Left ventricle myocardium inferior (tissue), 1 donor: Measurements from ENCODE around the gene TAF11L9. TPM values are rescaled to one million over a fixed set of nuclear protein-coding genes. Genes with fewer than 3 reads are reported as not detected.
"Not testable (repeated sequence)": the region's sequence is repeated elsewhere in the genome, so short reads cannot be mapped to it uniquely, and the experiment has no call there.

Source experiments
- DNase-seq: peaks from one replicate; pipeline ENCODE4 v3.0.0-alpha.2; 2020
- H3K27ac ChIP-seq: fragments of 200-600 bp; replicated peaks from 2 replicates; pipeline ENCODE4 v1.8.0; 2021
- H3K27me3 ChIP-seq: fragments of 200-600 bp; 2 replicates; pipeline ENCODE4 v1.8.0; 2021; ENCODE audit warnings: low read depth
- H3K36me3 ChIP-seq: fragments of 200-600 bp; 2 replicates; pipeline ENCODE4 v1.8.0; 2021
- H3K4me1 ChIP-seq: fragments of 200-600 bp; 2 replicates; pipeline ENCODE4 v1.8.0; 2021
- H3K4me3 ChIP-seq: fragments of 200-600 bp; 2 replicates; pipeline ENCODE4 v1.8.0; 2021; ENCODE audit warnings: mild to moderate bottlenecking, moderate library complexity
- H3K9me3 ChIP-seq: fragments of 200-600 bp; replicated peaks from 2 replicates; pipeline ENCODE4 v1.8.0; 2021
- intact Hi-C: fragments of 100-400 bp; cut with micrococcal nuclease; formaldehyde crosslinking; loops from one replicate; pipeline ENCODE4 v1.11.0; 2022
- total RNA-seq: library from RNA; stranded (reverse); fragmentation: NEBNext Ultra II Directional; extraction: Animal tissue kit (Norgen Biotek cat#: 25700); gene quantifications from one replicate; pipeline ENCODE4 v1.2.1, GENCODE V29; 2021
- TF ChIP-seq, protein P1 (sequence below): fragments of 200-600 bp; IDR thresholded peaks from 2 replicates; pipeline ENCODE4 v1.8.0; 2021; ENCODE audit warnings: antibody characterized with exemption, mild to moderate bottlenecking, borderline replicate concordance
- donor health status: DM: no; HTN: yes; CAD: no; lungs with severe emphysema.

Gene TAF11L9
- total RNA-seq, 1 donor from 2014 or later: not detected

DNA sequence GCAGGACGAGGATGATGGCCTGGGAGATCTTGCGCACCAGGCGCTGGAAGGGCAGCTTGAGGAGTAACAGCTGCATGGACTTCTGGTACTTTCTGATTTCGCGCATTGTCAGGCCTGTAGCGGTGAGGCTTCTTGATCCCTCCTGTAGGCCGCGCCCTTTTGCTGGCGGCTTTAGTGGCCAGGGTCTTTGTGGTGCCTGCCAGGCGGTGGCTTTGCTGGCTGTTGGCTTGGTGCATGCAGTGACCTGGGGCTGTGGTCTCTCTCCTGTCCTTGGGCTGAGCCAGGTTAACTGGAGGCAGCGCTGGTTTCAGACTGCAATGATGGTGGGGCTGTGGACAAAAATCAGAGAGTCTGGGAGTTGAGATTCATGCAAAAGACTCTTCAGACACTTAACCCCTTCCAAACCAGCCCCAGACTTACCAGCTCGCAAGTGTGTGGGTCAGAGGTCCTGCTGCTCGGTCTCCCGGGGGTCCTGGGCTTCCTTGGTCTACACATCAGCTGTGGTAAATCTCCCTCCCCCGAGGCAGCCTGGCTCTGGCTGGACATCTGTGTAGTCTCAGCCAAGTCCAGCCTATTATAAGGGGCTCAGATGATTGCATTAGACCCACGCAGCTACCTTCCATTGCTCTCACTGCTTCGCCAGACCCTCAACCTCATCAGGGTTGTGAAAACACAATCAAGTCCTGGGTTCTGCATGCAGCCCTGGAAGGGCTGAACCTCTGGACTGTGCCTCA, 20.8 kb upstream of the TAF11L9 start:
- TF ChIP-seq, protein P1, sequence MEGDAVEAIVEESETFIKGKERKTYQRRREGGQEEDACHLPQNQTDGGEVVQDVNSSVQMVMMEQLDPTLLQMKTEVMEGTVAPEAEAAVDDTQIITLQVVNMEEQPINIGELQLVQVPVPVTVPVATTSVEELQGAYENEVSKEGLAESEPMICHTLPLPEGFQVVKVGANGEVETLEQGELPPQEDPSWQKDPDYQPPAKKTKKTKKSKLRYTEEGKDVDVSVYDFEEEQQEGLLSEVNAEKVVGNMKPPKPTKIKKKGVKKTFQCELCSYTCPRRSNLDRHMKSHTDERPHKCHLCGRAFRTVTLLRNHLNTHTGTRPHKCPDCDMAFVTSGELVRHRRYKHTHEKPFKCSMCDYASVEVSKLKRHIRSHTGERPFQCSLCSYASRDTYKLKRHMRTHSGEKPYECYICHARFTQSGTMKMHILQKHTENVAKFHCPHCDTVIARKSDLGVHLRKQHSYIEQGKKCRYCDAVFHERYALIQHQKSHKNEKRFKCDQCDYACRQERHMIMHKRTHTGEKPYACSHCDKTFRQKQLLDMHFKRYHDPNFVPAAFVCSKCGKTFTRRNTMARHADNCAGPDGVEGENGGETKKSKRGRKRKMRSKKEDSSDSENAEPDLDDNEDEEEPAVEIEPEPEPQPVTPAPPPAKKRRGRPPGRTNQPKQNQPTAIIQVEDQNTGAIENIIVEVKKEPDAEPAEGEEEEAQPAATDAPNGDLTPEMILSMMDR: no peak
- H3K27ac ChIP-seq: no peak overlapping the region
- H3K9me3 ChIP-seq: no peaks in the 10 kb centered on the region
- H3K4me3 ChIP-seq: no peak overlapping the region
- DNase-seq: no peak
- no peaks in the 10 kb centered on the region for H3K36me3 ChIP-seq
- no peaks in the 10 kb centered on the region for H3K4me1 ChIP-seq
- no peaks in the 10 kb centered on the region for H3K27me3 ChIP-seq
- intact Hi-C loops: no loop called here

DNA sequence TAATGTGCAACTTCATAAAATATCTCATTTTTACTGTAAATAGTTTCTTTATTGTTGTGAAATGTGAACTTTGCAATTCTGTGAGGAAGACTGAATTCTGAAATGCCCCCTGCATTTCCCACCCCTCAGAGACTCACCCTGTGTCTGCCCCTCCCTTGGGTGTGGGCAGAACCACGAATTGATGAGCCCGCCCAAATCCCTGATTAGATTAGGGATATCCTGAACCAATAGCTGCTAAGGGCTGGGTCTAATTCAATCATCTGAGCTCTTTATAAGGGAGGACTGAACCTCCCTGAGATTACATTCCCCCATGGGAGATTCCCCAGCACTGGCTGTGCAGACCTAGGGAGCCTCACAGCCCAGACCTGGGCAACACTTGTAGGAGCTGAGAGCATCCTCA, 15.9 kb upstream of the TAF11L9 start, which contains the start of gene TAF11L12:
TAF11L12 (plus strand) TSS at position 301 of the 400 bp plus-strand sequence.
- H3K4me1 ChIP-seq, H3K27me3 ChIP-seq, H3K4me3 ChIP-seq, H3K27ac ChIP-seq, H3K36me3 ChIP-seq, H3K9me3 ChIP-seq, intact Hi-C loops, DNase-seq: not testable (repeated sequence)

DNA sequence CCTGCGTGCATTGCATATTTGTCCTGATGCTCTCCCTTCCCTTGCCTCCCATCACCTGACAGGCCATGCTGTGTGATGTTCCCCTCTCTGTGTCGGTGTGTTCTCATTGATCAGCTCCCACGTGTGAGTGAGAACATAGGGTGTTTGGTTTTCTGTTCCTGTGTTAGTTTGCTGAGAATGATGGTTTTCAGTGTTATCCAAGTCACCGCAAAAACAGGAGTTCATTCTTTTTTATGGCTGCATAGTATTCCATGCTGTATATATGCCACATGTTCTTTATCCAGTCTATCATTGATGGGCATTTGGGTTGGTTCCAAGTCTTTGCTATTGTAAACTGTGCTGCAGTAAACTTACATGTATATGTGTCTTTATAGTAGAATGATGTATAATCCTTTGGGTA, 13.3 kb upstream of the TAF11L9 start:
- intact Hi-C loops, H3K36me3 ChIP-seq, H3K27me3 ChIP-seq, H3K9me3 ChIP-seq, DNase-seq, H3K27ac ChIP-seq, H3K4me3 ChIP-seq, H3K4me1 ChIP-seq: not testable (repeated sequence)

DNA sequence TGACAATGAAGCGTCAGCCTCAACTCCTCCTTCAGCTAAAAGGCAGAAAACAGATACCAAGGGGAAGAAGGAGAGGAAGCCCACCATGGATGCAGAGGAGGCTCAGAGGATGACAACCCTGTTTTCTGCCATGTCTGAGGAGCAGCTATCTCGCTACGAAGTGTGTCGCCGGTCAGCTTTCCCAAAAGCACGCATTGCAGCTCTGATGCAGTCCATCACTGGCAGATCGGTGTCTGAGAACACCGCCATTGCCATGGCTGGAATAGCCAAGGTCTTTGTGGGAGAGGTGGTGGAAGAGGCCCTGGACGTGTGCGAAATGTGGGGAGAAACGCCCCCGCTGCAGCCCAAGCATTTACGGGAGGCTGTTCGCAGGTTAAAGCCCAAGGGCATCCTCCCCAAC, 10.8 kb upstream of the TAF11L9 start:
- no peak for DNase-seq

DNA sequence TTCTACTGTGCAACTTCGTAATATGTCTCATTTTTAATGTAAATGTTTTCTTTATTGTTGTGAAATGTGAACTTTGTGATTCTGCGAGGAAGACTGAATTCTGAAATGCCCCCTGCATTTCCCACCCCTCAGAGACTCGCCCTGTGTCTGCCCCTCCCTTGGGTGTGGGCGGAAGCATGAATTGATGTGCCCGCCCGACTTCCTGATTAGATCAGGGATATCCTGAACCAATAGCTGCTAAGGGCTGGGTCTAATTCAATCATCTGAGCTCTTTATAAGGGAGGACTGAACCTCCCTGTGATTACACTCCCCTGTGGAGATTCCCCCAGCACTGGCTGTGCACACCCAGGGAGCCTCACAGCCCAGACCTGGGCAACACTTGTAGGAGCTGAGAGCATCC, 9.7 kb upstream of the TAF11L9 start, which contains the start of gene TAF11L11:
TAF11L11 (plus strand) TSS at position 304 of the 400 bp plus-strand sequence.
- DNase-seq, H3K27ac ChIP-seq, H3K4me1 ChIP-seq, H3K36me3 ChIP-seq, H3K27me3 ChIP-seq, H3K4me3 ChIP-seq, intact Hi-C loops: not testable (repeated sequence)
- peaks cover 13% of the 10 kb centered on the region for H3K9me3 ChIP-seq

More for the DNA sequence above, 10.8 kb upstream of the TAF11L9 start:
- no peak overlapping the region for H3K4me3 ChIP-seq
- H3K27ac ChIP-seq: no peak overlapping the region
- H3K36me3 ChIP-seq: no peaks in the 10 kb centered on the region
- intact Hi-C loops: no loop called here
- H3K9me3 ChIP-seq: peaks cover 10% of the 10 kb centered on the region
- H3K4me1 ChIP-seq: no peaks in the 10 kb centered on the region
- TF ChIP-seq, protein P1: no peak
- no peaks in the 10 kb centered on the region for H3K27me3 ChIP-seq

DNA sequence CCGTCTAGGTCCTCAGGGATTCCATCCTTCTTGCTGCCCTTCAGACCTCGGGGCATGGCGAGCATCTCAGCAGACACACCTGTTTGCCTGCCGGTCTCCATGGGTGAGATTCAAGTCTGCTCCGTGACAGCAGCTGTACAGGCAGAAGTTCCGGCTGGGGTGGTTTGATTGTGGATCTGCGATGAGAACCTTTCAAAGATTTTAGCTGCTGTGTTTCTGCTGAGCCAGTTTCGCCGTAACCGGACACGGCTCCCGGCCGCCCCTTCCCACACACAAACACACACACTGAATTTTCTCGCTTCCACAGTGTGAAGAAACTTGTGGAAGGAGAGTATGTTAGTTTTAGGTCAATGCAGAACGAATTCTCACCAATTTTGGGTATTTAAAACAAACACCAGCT, 3.5 kb upstream of the TAF11L9 start, which contains the start of gene TAF11L10:
TAF11L10 (minus strand) TSS at position 101 of the 400 bp plus-strand sequence.
- DNase-seq, H3K36me3 ChIP-seq, H3K27me3 ChIP-seq, intact Hi-C loops, H3K4me3 ChIP-seq, H3K9me3 ChIP-seq, H3K27ac ChIP-seq, H3K4me1 ChIP-seq: not testable (repeated sequence)

DNA sequence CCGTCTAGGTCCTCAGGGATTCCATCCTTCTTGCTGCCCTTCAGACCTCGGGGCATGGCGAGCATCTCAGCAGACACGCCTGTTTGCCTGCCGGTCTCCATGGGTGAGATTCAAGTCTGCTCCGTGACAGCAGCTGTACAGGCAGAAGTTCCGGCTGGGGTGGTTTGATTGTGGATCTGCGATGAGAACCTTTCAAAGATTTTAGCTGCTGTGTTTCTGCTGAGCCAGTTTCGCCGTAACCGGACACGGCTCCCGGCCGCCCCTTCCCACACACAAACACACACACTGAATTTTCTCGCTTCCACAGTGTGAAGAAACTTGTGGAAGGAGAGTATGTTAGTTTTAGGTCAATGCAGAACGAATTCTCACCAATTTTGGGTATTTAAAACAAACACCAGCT, 3.3 kb downstream of the TAF11L9 start, which contains the start of gene TAF11L8:
TAF11L8 (minus strand) TSS at position 101 of the 400 bp plus-strand sequence.
- H3K27me3 ChIP-seq, H3K9me3 ChIP-seq, H3K36me3 ChIP-seq, H3K27ac ChIP-seq, H3K4me1 ChIP-seq, DNase-seq, intact Hi-C loops, H3K4me3 ChIP-seq: not testable (repeated sequence)

DNA sequence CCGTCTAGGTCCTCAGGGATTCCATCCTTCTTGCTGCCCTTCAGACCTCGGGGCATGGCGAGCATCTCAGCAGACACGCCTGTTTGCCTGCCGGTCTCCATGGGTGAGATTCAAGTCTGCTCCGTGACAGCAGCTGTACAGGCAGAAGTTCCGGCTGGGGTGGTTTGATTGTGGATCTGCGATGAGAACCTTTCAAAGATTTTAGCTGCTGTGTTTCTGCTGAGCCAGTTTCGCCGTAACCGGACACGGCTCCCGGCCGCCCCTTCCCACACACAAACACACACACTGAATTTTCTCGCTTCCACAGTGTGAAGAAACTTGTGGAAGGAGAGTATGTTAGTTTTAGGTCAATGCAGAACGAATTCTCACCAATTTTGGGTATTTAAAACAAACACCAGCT, 8.5 kb downstream of the TAF11L9 start, which contains the start of gene TAF11L7:
TAF11L7 (minus strand) TSS at position 101 of the 400 bp plus-strand sequence.
- H3K4me3 ChIP-seq, H3K27ac ChIP-seq, H3K27me3 ChIP-seq, H3K4me1 ChIP-seq, H3K36me3 ChIP-seq, H3K9me3 ChIP-seq, intact Hi-C loops, DNase-seq: not testable (repeated sequence)

Other genes with a start within 250 kb of the TAF11L9 start
- not detected for gene TAF11L2, start 96.2 kb downstream of the TAF11L9 start, total RNA-seq
- gene TAF11L3, start 76.0 kb downstream of the TAF11L9 start, total RNA-seq: not detected
- gene TAF11L4, start 72.6 kb downstream of the TAF11L9 start, total RNA-seq: not detected
- not detected for gene TAF11L5, start 69.2 kb downstream of the TAF11L9 start, total RNA-seq
- not detected for gene TAF11L6, start 65.7 kb downstream of the TAF11L9 start, total RNA-seq
- gene TAF11L7, start 8.6 kb downstream of the TAF11L9 start, total RNA-seq: not detected
- not detected for gene TAF11L8, start 3.4 kb downstream of the TAF11L9 start, total RNA-seq
- not detected for gene TAF11L10, start 3.4 kb upstream of the TAF11L9 start, total RNA-seq
- gene TAF11L11, start 9.8 kb upstream of the TAF11L9 start, total RNA-seq: not detected
- gene TAF11L12, start 16.0 kb upstream of the TAF11L9 start, total RNA-seq: not detected
- not detected for gene TAF11L13, start 37.7 kb upstream of the TAF11L9 start, total RNA-seq
- gene TAF11L14, start 40.1 kb upstream of the TAF11L9 start, total RNA-seq: not detected